ENCODE measurements around the gene BEND2.

Gene BEND2

GRCh38 chrX:18136816-18137215 lies 83.9 kb downstream of the BEND2 start:
- no peak for DNase-seq (ENCODE audit: low spot score)

- no peak for DNase-seq (ENCODE audit: low spot score)
Measured at GRCh38 chrX:18133605-18134004, 87.1 kb downstream of the BEND2 start.

- no peak for DNase-seq (ENCODE audit: low spot score)
Measured at GRCh38 chrX:18129690-18130089, 91.0 kb downstream of the BEND2 start.

- no peak for DNase-seq (ENCODE audit: low spot score)
Measured at GRCh38 chrX:18126971-18127370, 93.7 kb downstream of the BEND2 start.

GRCh38 chrX:18119856-18120255 lies 100.8 kb downstream of the BEND2 start:
- DNase-seq (ENCODE audit: low spot score) = no peak

Data from LoVo (cell line).